Mesendoderm (in vitro differentiated cells): ENCODE measurements around the gene ENC1.

Experiments used
- DNase-seq: peaks from one replicate; pipeline ENCODE4 v3.0.0; 2013
- H2AK5ac ChIP-seq: 2 replicates; pipeline ENCODE4 v1.6.1; 2013; ENCODE audit warnings: low read length, inconsistent platforms
- H2BK120ac ChIP-seq: 2 replicates; pipeline ENCODE4 v1.6.1; 2013; ENCODE audit warnings: low read depth, mild to moderate bottlenecking, low read length, moderate library complexity, mixed read lengths
- H2BK15ac ChIP-seq: replicated peaks from 2 replicates; pipeline ENCODE4 v1.6.1; 2013; ENCODE audit warnings: low read depth, mild to moderate bottlenecking, moderate library complexity
- H2BK5ac ChIP-seq: 2 replicates; pipeline ENCODE4 v1.6.1; 2013; ENCODE audit warnings: low read length, inconsistent platforms
- H3K18ac ChIP-seq: 2 replicates; pipeline ENCODE4 v1.6.1; 2013; ENCODE audit warnings: mild to moderate bottlenecking, low read length, mixed read lengths
- H3K23ac ChIP-seq: one replicate; pipeline ENCODE4 v1.6.1; 2013; ENCODE audit warnings: low read length
- H3K27ac ChIP-seq: 2 replicates; pipeline ENCODE4 v1.5.1; 2013; ENCODE audit warnings: low read depth, mild to moderate bottlenecking, inconsistent platforms, low read length, moderate library complexity
- H3K27me3 ChIP-seq: 2 replicates; pipeline ENCODE4 v1.6.1; 2013; ENCODE audit warnings: low read length, control low read depth, mild to moderate bottlenecking, inconsistent platforms; ENCODE audit not compliant: insufficient read depth, poor library complexity
- H3K36me3 ChIP-seq: 2 replicates; pipeline ENCODE4 v1.6.1; 2013; ENCODE audit warnings: low read length, inconsistent platforms; ENCODE audit not compliant: control insufficient read depth, insufficient read depth
- H3K4ac ChIP-seq: one replicate; pipeline ENCODE4 v1.6.1; 2013; ENCODE audit warnings: low read depth, mild to moderate bottlenecking, low read length, moderate library complexity
- H3K4me1 ChIP-seq: 2 replicates; pipeline ENCODE4 v1.6.1; 2013; ENCODE audit warnings: low read depth, low read length, inconsistent platforms; ENCODE audit not compliant: control insufficient read depth
- H3K4me2 ChIP-seq: 2 replicates; pipeline ENCODE4 v1.6.1; 2013; ENCODE audit warnings: low read length
- H3K4me3 ChIP-seq: 2 replicates; pipeline ENCODE4 v1.5.1; 2013; ENCODE audit warnings: mild to moderate bottlenecking, low read length
- H3K56ac ChIP-seq: one replicate; pipeline ENCODE4 v1.6.1; 2013; ENCODE audit warnings: low read length
- H3K79me1 ChIP-seq: 2 replicates; pipeline ENCODE4 v1.6.1; 2013; ENCODE audit warnings: low read length, inconsistent platforms
- H3K79me2 ChIP-seq: 2 replicates; pipeline ENCODE4 v1.6.1; 2013; ENCODE audit warnings: mild to moderate bottlenecking, low read length; ENCODE audit not compliant: control insufficient read depth, insufficient read depth
- H3K9ac ChIP-seq: 2 replicates; pipeline ENCODE4 v1.6.1; 2013; ENCODE audit warnings: low read length, inconsistent platforms
- H4K5ac ChIP-seq: one replicate; pipeline ENCODE4 v1.6.1; 2013; ENCODE audit warnings: low read length
- H4K8ac ChIP-seq: one replicate; pipeline ENCODE4 v1.6.1; 2013; ENCODE audit warnings: low read depth, mild to moderate bottlenecking, control low read depth, low read length, moderate library complexity
- WGBS: extraction: QIAGEN DNeasy Blood & Tissue Kit; methylation state at CpG from one replicate; pipeline ENCODE4 v1.1.7; 2013; ENCODE audit warnings: low lambda C conversion rate, missing lambda C conversion rate; ENCODE audit not compliant: insufficient coverage; ENCODE audit errors: extremely low coverage; 5-methylcytosine and 5-hydroxymethylcytosine counted together

The ENC1 gene

GRCh38 chr5:74598731-74599130, 41.8 kb downstream of the ENC1 start:
- H4K8ac ChIP-seq = no peak overlapping the region
- H2AK5ac ChIP-seq = no peak overlapping the region
- no peak overlapping the region for H3K56ac ChIP-seq
- no peak overlapping the region for H3K4me2 ChIP-seq
- peaks cover 4% of the 10 kb centered on the region for H3K4me1 ChIP-seq
- no peak overlapping the region for H3K23ac ChIP-seq
- no peak overlapping the region for H4K5ac ChIP-seq
- no peak overlapping the region for H3K4ac ChIP-seq
- H3K79me2 ChIP-seq = no peaks in the 10 kb centered on the region
- DNase-seq = no peak
- no peak overlapping the region for H2BK15ac ChIP-seq
- H2BK120ac ChIP-seq = no peak overlapping the region
- H3K79me1 ChIP-seq = no peaks in the 10 kb centered on the region
- H3K18ac ChIP-seq = no peak overlapping the region
- H3K27ac ChIP-seq = no peak overlapping the region
- no CpG with 5 or more reads among the region's 2 CpGs for WGBS
- no peak overlapping the region for H2BK5ac ChIP-seq
- no peaks in the 10 kb centered on the region for H3K27me3 ChIP-seq
- no peak overlapping the region for H3K4me3 ChIP-seq
- no peaks in the 10 kb centered on the region for H3K36me3 ChIP-seq
- H3K9ac ChIP-seq = no peak overlapping the region

- peak overlapping the region; percentile 3 for H2BK120ac ChIP-seq
- H3K18ac ChIP-seq = peak overlapping the region; percentile 8
- H2BK5ac ChIP-seq = no peak overlapping the region
- H3K4me2 ChIP-seq = no peak overlapping the region
- H2AK5ac ChIP-seq = no peak overlapping the region
- no peaks in the 10 kb centered on the region for H3K36me3 ChIP-seq
- no peak overlapping the region for H3K9ac ChIP-seq
- no peak overlapping the region for H3K23ac ChIP-seq
- H4K8ac ChIP-seq = no peak overlapping the region
- DNase-seq = peak; percentile 83
- no peaks in the 10 kb centered on the region for H3K79me2 ChIP-seq
- H3K4me3 ChIP-seq = no peak overlapping the region
- no peaks in the 10 kb centered on the region for H3K27me3 ChIP-seq
- no peak overlapping the region for H3K27ac ChIP-seq
- no peaks in the 10 kb centered on the region for H3K79me1 ChIP-seq
- peaks cover 4% of the 10 kb centered on the region for H3K4me1 ChIP-seq
- H4K5ac ChIP-seq = no peak overlapping the region
- no peak overlapping the region for H3K4ac ChIP-seq
- peak overlapping the region; percentile 8 for H3K56ac ChIP-seq
- no CpG with 5 or more reads among the region's 6 CpGs for WGBS
- no peak overlapping the region for H2BK15ac ChIP-seq
These were observed 43.6 kb downstream of the ENC1 start for GRCh38 chr5:74596927-74597326.

GRCh38 chr5:74595143-74595925, 45.2 kb downstream of the ENC1 start:
- Histone ChIP-seq H3K4me1 (peaks cover 4% of the 10 kb centered on the region), H3K4me3 (no peak overlapping the region), H3K4me2 (no peak overlapping the region), H4K5ac (no peak overlapping the region), H3K36me3 (no peaks in the 10 kb centered on the region), H3K27me3 (no peaks in the 10 kb centered on the region), H3K79me2 (no peaks in the 10 kb centered on the region), H3K9ac (no peak overlapping the region), H4K8ac (no peak overlapping the region), H3K23ac (no peak overlapping the region), H3K56ac (no peak overlapping the region), H3K4ac (no peak overlapping the region), H3K27ac (no peak overlapping the region), H2AK5ac (no peak overlapping the region), H2BK15ac (peak overlapping the region; percentile 74), H3K18ac (no peak overlapping the region), H2BK5ac (no peak overlapping the region), H2BK120ac (no peak overlapping the region), H3K79me1 (no peaks in the 10 kb centered on the region)
- DNase-seq = peak; percentile 94
- WGBS = no CpG with 5 or more reads among the region's 4 CpGs

GRCh38 chr5:74594137-74595040, 46.1 kb downstream of the ENC1 start:
- H2BK120ac ChIP-seq = peak overlapping the region; percentile 51
- H3K27ac ChIP-seq = no peak overlapping the region
- no peak overlapping the region for H3K4me3 ChIP-seq
- no peak overlapping the region for H4K8ac ChIP-seq
- H2BK5ac ChIP-seq = no peak overlapping the region
- no peak overlapping the region for H3K23ac ChIP-seq
- no peak overlapping the region for H3K4me2 ChIP-seq
- H4K5ac ChIP-seq = no peak overlapping the region
- no peaks in the 10 kb centered on the region for H3K79me2 ChIP-seq
- H3K56ac ChIP-seq = no peak overlapping the region
- DNase-seq = no peak
- no peak overlapping the region for H3K9ac ChIP-seq
- H2BK15ac ChIP-seq = peak overlapping the region; percentile 61
- H3K79me1 ChIP-seq = no peaks in the 10 kb centered on the region
- peaks cover 4% of the 10 kb centered on the region for H3K4me1 ChIP-seq
- peak overlapping the region; percentile 66 for H2AK5ac ChIP-seq
- H3K36me3 ChIP-seq = no peaks in the 10 kb centered on the region
- no peaks in the 10 kb centered on the region for H3K27me3 ChIP-seq
- H3K18ac ChIP-seq = peak overlapping the region; percentile 82
- H3K4ac ChIP-seq = peak overlapping the region; percentile 29
- WGBS = no CpG with 5 or more reads among the region's 6 CpGs

GRCh38 chr5:74589204-74590056, 51.1 kb downstream of the ENC1 start:
- Histone ChIP-seq H4K8ac (no peak overlapping the region), H2BK15ac (no peak overlapping the region), H3K23ac (no peak overlapping the region), H3K36me3 (no peaks in the 10 kb centered on the region), H3K18ac (no peak overlapping the region), H2BK5ac (no peak overlapping the region), H3K56ac (no peak overlapping the region), H3K4me3 (no peak overlapping the region), H3K79me2 (no peaks in the 10 kb centered on the region), H3K27me3 (no peaks in the 10 kb centered on the region), H3K27ac (no peak overlapping the region), H2AK5ac (no peak overlapping the region), H3K4me2 (no peak overlapping the region), H3K79me1 (no peaks in the 10 kb centered on the region), H4K5ac (no peak overlapping the region), H3K4ac (no peak overlapping the region), H3K4me1 (peaks cover 8% of the 10 kb centered on the region), H3K9ac (no peak overlapping the region), H2BK120ac (no peak overlapping the region)
- no CpG with 5 or more reads among the region's 6 CpGs for WGBS
- DNase-seq = no peak
